Skin epidermis (tissue), 12 donors: ENCODE measurements around the gene CIB1.
"Not testable (repeated sequence)": the region's sequence is repeated elsewhere in the genome, so short reads cannot be mapped to it uniquely, and the experiment has no call there.

Experiments
- H3K27ac ChIP-seq, 21 experiments: fragments of 200-600 bp; sonication (generic) in 11 of 21; one replicate each; pipeline ENCODE4 v1.5.0; 2020; ENCODE audit warnings: mild to moderate bottlenecking in 3 of 21, inconsistent platforms in 2 of 21, moderate library complexity in 2 of 21
- H3K4me3 ChIP-seq, 7 experiments: fragments of 200-600 bp; sonication (generic) in 2 of 7; one replicate each; pipeline ENCODE4 v1.5.0; 2020; ENCODE audit warnings: inconsistent platforms in 2 of 7, mild to moderate bottlenecking in 2 of 7, moderate library complexity in 1 of 7

Gene CIB1

DNA sequence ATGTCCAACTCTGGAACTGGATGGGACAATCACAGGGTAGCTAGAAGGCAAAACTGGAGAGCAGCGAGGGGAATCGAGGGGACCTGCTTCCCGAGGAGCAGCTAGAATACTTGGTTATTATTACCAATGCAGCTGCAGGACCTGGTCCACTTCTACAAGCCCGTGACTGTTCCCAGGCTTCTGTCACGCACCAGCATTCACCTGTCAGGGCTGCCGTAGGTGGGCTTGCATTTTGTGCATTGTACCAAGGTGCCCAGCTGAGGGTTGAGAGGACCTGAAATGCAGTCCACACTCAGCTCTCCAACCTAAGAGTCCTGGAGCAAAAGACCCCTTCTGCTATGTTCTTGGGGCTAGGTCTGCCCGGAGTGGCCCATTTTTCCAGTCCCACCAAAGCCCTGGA is 30.3 kb downstream of the CIB1 start:
- H3K27ac ChIP-seq: peak overlapping the region in 7 of 21 experiments; percentile 25 to 94 (median 87)
- peak overlapping the region in 4 of 7 experiments; percentile 5 to 88 (median 78) for H3K4me3 ChIP-seq

DNA sequence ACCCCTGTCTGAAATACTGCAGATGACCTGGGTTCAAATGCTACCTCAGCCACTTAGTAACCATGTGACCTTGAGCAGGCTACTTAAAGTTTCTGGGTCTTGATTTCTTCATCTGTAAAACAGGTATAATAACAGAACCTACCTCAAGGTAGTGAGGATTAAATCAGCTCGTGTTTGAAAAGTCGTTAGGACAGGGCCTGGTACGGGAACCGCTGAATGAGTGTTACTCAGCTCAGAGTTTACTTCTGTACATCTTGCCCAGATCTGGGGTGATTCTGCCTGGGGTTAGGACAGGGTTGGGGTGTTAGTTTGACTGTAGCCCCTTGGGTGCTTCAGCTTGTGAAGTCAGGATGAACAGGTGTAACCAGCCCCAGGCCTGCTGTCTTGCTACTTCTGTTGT is 30.8 kb downstream of the CIB1 start:
- Histone ChIP-seq H3K27ac (peak overlapping the region in 8 of 21 experiments; percentile 84 to 94 (median 91)), H3K4me3 (peak overlapping the region in 6 of 7 experiments; percentile 74 to 92 (median 86))

DNA sequence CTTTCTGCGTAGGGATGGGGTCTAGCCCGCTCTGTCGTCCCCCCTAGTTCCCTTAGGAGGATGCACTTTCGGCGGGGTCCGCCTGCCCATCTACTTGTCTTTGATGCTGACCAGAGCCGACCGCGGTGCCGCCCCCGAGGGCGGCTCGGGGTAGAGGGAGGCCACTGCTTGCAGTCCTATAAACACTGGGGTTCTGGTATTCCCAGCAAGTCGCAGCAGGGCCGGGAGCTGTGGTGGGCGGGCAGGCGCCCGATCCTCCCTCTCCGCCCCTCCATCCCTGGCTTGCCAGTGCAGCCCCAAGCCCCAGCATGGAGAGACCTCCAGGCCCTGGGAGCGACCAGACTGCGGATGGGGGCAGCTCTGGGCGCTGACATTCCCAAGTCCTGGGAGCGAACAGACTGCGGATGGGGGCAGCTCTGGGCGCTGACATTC is 31.8 kb downstream of the CIB1 start:
- H3K4me3 ChIP-seq: peak overlapping the region; percentile 71 to 92 (median 85)
- H3K27ac ChIP-seq: peak overlapping the region; percentile 17 to 94 (median 88)

DNA sequence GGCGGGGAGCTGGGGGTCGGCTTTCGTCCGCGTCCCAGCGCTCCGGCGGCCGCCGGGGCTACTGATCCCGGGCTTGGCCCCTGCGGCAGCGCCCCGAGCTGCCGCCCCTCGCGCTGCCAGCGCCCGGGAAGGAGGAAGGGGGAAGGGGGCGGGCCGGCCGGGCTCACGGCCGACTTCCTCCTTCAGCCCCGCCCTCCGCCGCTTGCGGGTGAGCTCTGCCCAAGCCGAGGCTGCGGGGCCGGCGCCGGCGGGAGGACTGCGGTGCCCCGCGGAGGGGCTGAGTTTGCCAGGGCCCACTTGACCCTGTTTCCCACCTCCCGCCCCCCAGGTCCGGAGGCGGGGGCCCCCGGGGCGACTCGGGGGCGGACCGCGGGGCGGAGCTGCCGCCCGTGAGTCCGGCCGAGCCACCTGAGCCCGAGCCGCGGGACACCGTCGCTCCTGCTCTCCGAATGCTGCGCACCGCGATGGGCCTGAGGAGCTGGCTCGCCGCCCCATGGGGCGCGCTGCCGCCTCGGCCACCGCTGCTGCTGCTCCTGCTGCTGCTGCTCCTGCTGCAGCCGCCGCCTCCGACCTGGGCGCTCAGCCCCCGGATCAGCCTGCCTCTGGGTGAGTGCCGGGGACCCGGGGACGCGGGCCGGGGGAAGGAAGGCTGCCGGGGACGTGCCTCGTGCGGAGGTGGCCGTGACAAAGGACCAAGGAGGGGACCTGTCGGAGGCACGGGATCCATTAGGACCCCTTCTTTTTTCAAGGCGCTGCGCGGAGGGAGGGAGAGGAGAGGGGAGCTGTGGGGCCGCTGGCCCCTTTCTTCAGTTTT is 32.4 kb downstream of the CIB1 start, which contains the start of gene SEMA4B:
SEMA4B (plus strand) TSS at position 201 of the 814 bp plus-strand sequence; CDS start at position 450, 249 bp downstream.
- H3K4me3 ChIP-seq: peak within 1 kb of the TSS; percentile 71 to 92 (median 85)
- H3K27ac ChIP-seq: peak within 1 kb of the TSS; percentile 17 to 94 (median 88)

DNA sequence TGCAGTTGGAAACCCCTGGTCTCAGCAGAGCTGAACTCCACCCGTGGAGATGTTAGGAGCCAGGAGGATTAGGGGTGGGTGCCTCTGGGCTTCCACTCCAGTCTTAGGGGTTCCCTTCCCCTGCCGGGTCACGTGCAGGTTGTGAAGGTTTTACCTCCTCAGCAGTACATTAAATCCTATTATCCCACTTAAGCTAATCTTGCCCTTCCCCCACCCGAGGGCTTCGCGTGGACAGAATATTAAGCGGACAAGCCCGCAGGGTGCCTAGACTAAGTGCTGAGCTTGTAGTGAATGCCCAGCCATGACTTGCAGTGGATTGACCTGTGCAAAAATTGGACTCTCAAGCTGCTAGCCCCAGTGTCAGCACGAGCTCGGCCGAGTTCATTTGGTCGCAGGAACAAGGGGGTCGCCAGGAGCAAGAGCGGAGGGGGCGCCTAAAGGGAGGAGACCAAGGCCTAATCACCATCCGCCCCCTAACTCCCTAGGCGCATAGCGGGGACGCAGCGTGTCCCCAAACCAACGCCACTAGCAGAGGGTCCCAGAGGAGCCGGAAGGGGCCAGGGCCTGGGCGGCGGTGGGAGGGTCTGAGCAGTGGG is 33.1 kb downstream of the CIB1 start:
- peak overlapping the region; percentile 71 to 92 (median 85) for H3K4me3 ChIP-seq
- H3K27ac ChIP-seq: peak overlapping the region; percentile 17 to 94 (median 88)

DNA sequence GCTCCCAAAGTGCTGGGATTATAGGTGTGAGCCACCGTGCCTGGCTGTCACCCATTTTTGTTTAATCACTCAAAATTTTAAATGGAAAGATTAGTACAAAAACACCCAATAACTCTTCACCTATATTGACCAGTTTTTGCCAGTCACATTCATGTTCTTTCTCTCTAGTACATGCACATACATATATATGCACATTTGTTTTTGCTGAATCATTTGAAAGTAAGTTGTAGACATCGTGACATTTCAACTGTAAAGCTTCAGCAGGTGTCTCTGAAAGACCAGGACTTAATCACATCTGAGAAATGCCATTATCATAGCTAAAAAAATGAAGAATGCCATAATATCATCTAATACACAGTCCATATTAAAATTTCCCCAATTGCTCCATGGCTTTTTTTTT is 39.1 kb downstream of the CIB1 start:
- Histone ChIP-seq H3K27ac (peak overlapping the region in 1 of 21 experiments; percentile 95), H3K4me3 (no peak overlapping the region)

DNA sequence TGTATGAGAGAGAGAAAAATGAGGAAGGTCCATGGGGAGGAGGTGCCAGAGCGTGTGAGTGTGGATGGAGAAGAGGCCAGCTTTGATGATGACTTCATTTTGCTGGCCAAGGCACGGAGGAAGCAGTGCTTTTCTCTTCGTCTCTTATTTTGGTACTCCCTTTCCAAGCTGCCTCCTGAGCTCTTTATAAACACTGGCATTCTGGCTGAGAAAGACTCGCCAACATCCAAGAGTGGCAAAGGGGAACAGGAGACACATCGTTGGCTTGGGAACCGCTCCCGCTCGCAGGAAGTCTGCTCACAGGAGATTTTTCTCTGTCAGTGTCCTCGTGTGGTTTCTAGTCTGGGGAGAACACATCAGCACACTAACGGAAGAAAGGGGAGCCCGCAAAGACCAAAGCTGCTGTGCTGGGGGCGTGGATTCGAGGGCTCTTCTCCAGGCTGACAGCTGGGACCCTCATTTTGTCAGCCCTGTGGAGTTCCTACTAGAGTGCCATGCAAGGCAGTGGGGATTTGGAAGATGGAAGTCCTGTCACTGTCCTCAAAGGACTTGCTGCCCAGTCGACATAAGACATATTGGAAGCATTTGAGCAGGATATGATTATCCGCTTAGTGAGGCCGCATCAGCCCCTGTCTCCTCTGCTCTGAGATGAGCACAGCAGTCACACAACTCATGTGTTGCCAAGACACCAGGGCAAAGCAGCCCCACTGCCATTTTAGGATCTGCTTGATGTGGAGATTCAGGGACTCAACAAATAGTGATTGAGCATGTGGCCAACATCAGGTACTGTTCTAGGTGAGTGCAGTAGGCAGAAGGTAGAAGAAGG is 40.6 kb downstream of the CIB1 start:
- Histone ChIP-seq H3K4me3 (no peak overlapping the region), H3K27ac (peak overlapping the region in 20 of 21 experiments; percentile 11 to 95 (median 76))

DNA sequence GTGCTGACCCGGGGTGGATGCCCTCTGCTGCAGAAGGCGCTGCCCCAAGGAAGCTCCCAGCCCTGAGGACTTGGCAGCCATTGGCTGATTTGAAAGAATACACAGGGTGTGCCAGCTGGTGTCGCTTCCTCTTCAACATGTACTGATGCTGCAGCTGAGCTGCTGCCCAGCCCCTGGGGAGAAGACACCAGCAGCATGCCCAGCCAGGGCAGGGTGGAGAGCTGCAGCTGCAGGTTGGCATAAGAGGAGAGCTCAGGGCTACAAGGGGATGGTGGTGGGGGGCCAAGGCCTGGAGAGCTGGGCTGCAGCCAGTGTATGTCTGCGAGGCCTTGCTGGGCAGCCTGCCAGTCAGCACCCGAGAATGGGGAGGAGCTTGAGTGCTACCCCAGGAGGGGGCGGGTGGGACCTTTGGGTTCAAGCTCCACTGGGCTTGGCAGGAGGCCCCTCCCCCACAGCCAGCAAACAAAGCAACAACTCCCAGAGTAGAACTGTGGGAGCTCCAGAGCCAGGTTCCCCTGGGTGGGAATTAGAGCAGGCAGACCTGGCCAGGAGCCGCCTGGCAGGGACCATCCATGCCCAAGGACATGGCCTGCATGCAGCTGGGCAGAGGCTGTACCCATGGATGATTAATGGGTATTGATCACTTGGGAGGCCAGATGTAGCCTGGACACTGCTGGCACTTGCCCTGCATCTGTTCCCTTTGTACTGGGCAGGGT is 41.8 kb downstream of the CIB1 start:
- Histone ChIP-seq H3K4me3 (no peak overlapping the region), H3K27ac (peak overlapping the region in 20 of 21 experiments; percentile 23 to 95 (median 78))

DNA sequence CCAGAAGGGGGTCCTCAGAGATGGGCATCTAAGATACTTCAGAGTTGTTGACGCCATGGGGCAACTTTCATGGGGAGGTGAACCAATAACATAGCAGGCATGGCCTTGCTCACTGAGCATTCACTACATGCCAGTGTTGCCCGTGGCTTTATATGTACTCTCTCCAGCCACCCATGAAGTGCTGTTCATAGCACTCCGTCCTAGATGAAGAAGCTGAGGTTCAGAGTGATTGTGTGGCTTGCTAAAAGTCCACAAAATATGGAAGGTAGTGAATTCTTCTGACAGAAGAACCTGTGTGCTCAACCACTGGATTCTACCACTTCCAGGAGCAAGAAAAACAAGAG is 42.4 kb downstream of the CIB1 start:
- H3K27ac ChIP-seq: peak overlapping the region in 20 of 21 experiments; percentile 23 to 95 (median 78)

DNA sequence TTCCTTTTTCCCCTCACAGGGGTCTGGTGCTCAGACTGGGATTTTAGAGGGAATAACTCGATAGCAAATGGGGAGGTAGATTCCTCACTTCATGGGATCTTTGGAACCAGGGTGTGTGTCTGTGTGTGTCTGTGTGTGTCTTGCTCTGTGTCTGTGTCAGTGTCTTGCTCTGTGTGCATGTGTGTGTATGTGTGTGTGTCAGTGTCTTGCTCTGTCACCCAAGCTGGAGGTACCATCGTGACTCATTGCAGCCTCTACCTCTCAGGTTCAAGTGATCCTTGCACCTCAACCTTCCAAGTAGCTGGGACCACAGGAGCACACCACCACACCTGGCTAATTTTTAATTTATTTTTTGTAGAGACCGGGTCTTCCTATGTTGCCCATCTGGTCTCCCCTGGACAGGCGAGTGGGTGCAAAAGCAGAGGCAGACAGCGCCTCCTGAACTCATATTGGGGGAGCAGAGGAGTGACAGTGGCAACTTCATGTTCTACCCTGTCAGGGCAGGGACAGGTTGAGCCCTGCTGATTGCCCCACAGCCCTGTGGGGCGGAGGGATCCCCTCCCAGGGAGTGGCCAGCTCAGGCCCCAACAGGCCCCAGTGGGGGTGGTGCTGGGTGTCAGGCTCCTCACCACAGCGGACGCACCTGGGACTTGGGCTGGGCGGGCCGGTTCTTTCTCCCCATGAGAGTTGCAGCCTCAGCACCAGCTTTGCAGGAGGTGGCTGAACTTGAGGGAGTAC is 43.0 kb downstream of the CIB1 start:
- Histone ChIP-seq H3K27ac (peak overlapping the region in 20 of 21 experiments; percentile 31 to 95 (median 78)), H3K4me3 (no peak overlapping the region)

More for the DNA sequence above, 42.4 kb downstream of the CIB1 start:
- H3K4me3 ChIP-seq: no peak overlapping the region

DNA sequence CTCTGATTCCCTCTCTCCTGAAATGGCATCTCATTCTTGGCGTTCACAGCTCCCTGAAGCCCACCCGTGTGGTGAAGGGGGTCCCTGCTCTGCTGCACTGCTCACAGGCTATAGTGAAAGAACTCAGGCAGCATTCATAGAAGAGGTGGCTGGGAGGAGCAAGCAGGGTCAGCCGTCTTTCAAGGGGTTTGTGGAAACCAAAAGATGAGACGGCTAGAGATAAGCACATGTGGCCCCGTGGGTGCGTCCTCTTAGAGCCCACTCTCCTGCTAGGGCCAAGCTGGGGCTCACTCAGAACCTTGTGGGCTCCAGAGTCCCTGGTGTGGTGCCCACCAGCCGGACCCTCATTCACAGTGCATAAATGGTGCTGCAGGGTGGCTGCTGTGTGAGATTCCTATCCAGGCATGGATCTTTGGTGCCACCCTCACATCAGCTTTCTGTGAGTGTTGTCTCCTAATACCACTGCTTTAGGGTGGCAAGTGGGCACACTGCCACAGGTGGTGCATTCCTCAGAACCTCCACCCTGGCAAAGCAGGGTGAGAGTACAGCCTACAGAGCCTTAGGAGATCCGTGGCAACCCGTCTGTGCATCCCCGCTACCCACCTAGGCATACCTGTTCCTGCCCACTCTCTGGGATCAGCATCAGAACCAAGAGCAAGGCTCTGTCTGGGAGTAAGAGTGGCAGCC is 43.8 kb downstream of the CIB1 start:
- peak overlapping the region in 20 of 21 experiments; percentile 31 to 95 (median 78) for H3K27ac ChIP-seq

DNA sequence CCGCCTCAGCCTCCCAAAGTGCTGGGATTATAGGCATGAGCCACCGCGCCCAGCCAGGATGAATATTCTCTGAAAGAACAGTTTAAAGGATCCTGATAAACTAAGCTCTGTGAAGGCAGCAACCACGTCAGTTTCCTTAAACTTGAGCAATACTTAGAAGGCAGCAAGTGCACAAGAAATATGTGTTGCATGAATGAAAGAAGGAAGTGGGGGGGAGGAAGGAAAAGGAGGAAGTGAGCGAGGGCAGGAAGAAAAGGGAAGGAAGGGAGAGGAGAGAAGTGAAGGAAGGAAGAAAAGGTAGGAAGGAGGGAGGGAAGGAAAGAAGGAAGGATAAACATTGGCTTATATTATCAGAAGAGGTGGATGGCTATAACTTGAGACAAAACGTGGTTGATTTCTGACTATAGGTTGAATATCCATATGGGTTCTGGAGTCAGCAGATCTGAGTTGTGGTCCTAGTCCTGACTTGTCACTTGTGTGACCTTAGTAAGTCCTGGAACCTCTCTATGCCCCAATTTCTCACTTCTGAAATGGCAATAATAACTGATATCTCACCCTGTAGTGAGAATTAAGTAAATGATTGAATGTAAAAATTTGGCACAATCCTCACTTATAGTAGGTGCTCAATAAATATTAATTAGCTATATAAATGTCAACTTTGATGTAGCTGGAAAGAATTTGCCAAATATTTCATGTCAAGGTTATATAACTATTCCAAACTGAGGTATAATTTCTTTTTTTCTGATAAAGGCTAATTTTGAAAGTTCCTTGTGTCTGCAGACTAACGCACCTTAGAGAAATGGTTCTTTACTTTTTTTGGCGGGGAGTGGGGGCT is 44.6 kb downstream of the CIB1 start:
- peak overlapping the region in 18 of 21 experiments; percentile 45 to 95 (median 79) for H3K27ac ChIP-seq

More for the DNA sequence above, 43.8 kb downstream of the CIB1 start:
- no peak overlapping the region for H3K4me3 ChIP-seq

DNA sequence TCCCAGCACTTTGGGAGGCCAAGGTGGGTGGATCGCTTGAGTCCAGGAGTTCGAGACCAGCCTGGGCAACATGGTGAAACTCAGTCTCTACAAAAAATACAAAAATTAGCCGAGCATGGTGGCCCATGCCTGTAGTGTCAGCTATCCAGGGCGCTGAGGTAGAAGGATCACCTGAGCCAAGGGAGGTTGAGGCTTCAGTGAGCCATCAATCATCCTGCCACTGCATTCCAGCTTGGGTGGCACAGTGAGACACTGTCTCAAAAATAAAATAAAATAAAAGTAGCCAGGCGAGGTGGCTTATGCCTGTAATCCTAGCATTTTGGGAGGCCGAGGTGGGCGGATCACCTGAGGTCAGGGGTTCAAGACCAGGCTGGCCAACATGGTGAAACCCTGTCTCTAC is 45.7 kb downstream of the CIB1 start:
- not testable (repeated sequence) for H3K4me3 ChIP-seq
- H3K27ac ChIP-seq: peak overlapping the region in 6 of 21 experiments; percentile 6 to 95 (median 54)

More for the DNA sequence above, 44.6 kb downstream of the CIB1 start:
- no peak overlapping the region for H3K4me3 ChIP-seq

DNA sequence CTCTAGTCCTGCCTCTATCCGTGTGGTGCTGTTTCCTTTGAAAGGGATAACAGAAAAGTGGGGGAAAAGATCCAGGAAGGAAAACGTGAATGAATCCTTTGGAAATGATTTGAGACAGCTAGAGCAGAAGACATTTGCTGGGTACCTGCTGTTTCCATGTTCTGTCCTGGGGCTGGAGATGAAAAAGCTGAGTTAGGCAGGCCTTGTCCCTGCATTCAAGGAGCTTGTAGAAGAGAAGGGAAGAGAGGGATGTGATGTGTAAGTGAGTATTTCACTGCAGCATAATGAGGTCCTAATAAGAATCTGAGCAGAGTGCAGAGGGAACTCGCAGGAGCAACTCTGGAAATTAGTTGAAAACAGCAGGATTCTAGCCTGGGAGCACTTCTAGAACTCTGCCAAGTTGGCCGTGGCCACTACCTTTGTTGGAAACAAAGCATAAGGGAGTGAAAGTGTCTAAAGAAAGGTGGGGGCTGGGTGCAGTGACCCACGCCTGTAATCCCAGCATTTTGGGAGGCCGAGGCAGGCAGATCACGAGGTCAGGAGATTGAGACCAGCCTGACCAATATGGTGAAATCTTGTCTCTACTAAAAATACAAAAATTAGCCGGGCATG is 46.4 kb downstream of the CIB1 start:
- H3K4me3 ChIP-seq: no peak overlapping the region
- H3K27ac ChIP-seq: peak overlapping the region in 16 of 21 experiments; percentile 1 to 95 (median 46)

DNA sequence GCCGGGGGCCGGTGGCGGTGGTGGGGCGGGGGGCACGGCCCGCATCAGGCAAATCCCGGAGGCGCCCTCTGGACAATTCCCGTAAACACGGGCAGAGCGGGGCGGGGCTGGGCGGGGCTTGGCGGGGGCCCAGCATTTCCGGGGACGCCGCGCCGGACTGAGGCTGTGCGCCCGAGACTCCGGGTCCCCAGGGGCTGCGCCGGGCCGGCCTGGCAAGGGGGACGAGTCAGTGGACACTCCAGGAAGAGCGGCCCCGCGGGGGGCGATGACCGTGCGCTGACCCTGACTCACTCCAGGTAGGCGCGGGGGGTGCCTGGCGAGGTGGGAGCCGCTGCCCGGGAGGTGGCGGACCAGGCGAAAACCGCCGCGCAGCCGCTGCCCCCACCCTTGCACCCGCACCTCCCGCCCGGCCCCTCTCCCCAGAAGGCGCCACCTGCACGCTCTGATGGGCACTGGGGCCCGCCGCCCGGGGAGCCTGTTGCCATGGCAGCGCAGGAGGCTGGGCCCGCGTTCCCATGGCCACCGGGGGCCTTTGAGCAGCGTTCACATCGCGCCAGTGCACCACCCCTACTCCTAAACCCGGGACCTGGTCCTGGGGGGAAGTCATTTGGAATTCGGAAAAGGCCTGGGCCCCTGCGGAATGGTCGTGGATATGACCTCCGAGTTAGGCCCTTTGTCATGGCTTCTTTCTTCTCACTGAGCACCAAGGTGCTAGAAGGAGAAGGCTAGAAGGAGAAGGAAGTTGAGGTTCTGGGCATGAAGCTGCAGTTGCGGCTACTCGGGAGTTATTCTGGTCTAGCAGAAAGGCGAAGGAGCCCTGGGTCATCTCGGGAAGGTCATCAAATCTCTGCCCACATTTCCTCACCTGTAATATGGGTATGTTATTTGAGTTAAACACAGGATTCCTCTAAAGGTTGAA is 48.7 kb downstream of the CIB1 start:
- Histone ChIP-seq H3K27ac (peak overlapping the region; percentile 68 to 96 (median 89)), H3K4me3 (peak overlapping the region; percentile 41 to 84 (median 73))
